CD4-positive, alpha-beta T cell treated with Interleukin-4 for 4 hours (primary cell): ENCODE data around the gene RAD50.
"Not testable (repeated sequence)": the region's sequence is repeated elsewhere in the genome, so short reads cannot be mapped to it uniquely, and the experiment has no call there.

Experiments used
- DNase-seq: peaks from one replicate; pipeline ENCODE4 v3.0.0-alpha.2; 2020

Gene RAD50

GRCh38 chr5:132677682-132678400 is 121.1 kb downstream of the RAD50 start:
- no peak for DNase-seq

- no peak for DNase-seq
Measured at GRCh38 chr5:132678735-132679134, 122.0 kb downstream of the RAD50 start.

- DNase-seq, result no peak
Measured at GRCh38 chr5:132679166-132679565, 122.4 kb downstream of the RAD50 start.

DNA sequence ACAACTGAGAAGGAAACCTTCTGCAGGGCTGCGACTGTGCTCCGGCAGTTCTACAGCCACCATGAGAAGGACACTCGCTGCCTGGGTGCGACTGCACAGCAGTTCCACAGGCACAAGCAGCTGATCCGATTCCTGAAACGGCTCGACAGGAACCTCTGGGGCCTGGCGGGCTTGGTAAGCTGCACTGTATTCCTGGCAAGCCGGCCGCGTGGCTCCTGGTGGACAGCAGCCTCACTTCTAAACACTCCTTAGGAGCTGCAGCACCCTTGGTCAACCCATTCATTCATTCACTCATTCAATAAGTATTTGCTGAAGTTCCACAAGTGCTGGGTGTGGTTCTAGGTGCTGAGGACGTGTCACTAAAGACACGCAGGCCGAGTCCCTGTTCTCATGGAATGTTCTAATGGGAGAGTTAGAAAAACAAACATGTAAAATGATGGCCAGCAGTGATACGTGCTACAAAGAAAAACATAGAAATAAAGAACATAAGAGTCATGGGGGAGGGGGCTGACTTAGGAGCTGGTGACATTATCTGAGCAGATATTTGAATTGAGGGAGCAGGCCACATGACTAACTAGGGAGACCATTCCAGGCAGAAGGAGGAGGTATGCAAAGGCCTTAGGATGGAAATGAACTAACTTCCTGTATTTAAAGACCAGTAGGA is 123.1 kb downstream of the RAD50 start:
- DNase-seq, result no peak

DNA sequence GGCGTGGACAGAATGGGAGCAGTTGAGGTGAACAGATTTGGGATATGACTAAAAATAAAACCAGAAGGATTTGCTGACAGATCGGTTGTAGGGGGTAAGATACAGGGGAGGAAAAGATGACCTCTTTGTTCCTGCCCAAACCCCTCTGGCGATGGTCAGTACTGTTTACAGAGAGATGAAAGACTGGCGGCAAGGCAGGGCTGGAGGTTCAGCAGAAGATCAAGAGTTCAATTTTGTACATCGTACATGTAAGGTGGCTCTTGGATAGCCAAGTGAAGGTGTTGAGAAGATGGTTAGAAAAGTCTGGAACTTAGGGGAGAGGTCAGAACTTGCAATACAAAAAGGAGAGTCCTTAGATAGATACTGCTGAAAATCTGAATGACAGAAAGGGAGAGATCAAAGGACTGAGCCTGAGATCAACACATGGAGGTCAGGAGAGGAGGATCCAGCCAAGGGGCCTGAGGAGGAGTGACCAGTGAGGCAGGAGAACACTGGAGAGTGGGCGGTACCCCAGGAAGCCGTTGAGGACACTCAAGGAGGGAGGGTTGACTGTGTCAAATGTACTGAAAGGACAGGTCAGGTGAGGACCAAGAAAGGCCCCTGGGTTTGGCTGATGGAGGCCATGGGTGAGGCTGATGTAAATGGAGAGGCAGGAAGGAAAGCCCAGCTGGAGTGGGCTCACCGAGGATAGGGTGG is 124.2 kb downstream of the RAD50 start:
- no peak for DNase-seq

GRCh38 chr5:132681476-132681831 is 124.7 kb downstream of the RAD50 start:
- no peak for DNase-seq

DNA sequence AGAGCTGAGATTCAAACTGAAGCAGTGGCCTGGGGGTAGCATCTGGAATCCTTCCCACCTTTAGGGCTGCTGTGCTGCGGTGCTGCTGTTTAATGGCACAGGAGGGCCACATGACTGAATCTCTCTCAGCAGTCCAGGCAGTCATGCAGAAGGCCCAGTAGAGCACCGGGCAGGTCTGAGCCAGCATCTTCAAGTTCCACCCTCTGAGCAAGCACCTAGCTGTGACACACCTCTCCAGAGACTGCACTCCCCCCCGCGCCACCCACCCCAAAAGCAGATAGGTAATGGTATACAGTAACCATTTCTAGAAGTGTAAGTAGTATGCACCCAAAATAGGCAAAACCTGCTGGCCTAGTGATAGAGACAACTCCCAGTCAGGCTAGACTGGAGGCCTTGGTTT is 125.2 kb downstream of the RAD50 start:
- DNase-seq, result no peak

- no peak for DNase-seq
Measured at GRCh38 chr5:132684491-132684890, 127.7 kb downstream of the RAD50 start.

GRCh38 chr5:132684922-132685720 is 128.3 kb downstream of the RAD50 start:
- DNase-seq, result no peak

- no peak for DNase-seq
Measured at GRCh38 chr5:132686193-132686592, 129.4 kb downstream of the RAD50 start.

DNA sequence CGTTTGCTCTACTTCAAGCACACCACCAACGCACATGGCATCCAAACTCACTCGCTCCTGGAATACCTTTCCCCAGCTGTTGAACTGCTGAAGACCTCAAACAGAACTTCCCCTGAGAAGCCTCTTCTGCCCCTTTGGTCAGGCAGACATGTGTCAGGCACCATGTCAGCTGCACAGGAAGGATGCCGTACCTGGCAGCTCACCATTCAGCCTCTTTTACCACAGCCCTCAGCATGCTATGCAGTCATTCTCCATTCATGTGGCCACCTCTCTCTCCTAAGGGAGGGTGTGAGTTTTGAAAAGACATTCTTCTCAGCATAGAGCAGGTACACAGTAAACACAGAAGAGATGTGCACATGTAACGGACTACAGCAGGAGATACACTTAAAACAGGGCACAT is 131.2 kb downstream of the RAD50 start:
- DNase-seq, result peak; percentile 46

DNA sequence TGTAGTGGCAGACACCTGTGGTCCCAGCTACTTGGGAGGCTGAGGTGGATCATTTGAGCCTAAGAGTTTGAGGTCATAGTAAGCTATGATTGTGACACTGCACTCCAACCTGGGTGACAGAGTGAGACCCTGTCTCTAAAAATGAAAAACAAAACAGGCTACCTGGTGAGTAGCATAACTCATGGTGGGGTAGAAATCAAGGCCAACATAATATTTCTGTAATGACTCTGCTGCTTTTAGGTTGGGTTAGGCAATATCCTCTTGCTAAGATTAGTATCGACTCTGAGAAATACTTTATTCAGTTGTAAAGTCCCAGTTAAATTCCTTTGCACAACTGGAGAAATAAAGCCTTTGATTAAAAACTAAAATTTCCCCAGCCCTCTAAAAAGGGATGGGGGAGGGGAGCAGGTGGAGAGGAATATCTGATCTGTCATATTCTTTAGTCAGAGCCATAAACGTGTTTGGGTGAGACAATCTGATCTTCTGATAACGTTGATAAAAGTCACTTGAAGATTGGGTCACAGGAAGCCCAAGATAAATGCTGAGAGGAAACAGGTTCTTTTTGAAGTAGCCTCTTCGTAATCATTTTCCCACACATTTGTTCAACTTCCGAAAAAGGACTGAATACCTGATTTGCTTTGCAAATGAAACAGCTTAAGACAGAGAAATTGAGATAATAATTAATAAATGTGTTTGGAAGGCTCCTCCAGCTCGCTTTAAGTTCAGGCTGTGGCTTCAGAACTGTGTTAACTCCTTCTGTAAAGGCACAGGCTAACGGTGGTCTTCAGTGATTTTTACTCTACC is 132.0 kb downstream of the RAD50 start:
- peak; percentile 51 for DNase-seq

- no peak for DNase-seq
Measured at GRCh38 chr5:132689513-132689912, 132.7 kb downstream of the RAD50 start.

DNA sequence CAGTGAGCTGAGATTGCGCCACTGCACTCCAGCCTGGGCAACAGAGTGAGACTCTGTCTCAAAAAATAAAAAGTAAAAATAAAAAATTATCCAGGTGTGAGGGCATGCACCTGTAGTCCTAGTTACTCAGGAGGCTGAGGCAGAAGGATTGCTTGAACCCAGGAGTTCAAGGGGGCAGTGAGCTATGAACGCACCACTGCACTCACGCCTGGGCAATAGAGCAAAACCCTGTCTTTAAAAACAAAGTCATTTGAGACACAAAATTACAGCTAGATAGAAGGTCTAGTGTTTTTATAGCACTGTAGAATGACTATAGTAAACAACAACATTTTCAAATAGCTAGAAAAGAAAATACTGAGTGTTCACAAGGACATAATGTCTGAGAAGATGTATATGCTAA is 133.4 kb downstream of the RAD50 start:
- no peak for DNase-seq

- DNase-seq, result not testable (repeated sequence)
Measured at GRCh38 chr5:132691755-132692631, 135.2 kb downstream of the RAD50 start.

- no peak for DNase-seq
Measured at GRCh38 chr5:132692632-132692967, 135.8 kb downstream of the RAD50 start.
